Stomach smooth muscle (tissue), 2 donors: Measurements from ENCODE around the gene FAM114A1.
"Not testable (repeated sequence)": the region's sequence is repeated elsewhere in the genome, so short reads cannot be mapped to it uniquely, and the experiment has no call there.

Source experiments
- H3K27ac ChIP-seq: one replicate; pipeline ENCODE4 v1.7.0; 2013; ENCODE audit warnings: mild to moderate bottlenecking, low read length, inconsistent platforms
- H3K27me3 ChIP-seq, 2 donors: one replicate each; pipeline ENCODE4 v1.7.0; 2013; ENCODE audit warnings: low read length in 2 of 2; ENCODE audit not compliant: insufficient read depth in 2 of 2, control insufficient read depth in 1 of 2
- H3K36me3 ChIP-seq, 2 donors: one replicate each; pipeline ENCODE4 v1.7.0; 2013; ENCODE audit warnings: low read length in 2 of 2; ENCODE audit not compliant: control insufficient read depth in 2 of 2, insufficient read depth in 2 of 2
- H3K4me1 ChIP-seq: one replicate; pipeline ENCODE4 v1.7.0; 2013; ENCODE audit warnings: low read length; ENCODE audit not compliant: control insufficient read depth, insufficient read depth
- H3K4me3 ChIP-seq, 2 donors: one replicate each; pipeline ENCODE4 v1.7.0; 2013; ENCODE audit warnings: low read length in 2 of 2
- H3K9ac ChIP-seq, 2 donors: one replicate each; pipeline ENCODE4 v1.7.0; 2013; ENCODE audit warnings: low read length in 2 of 2, mild to moderate bottlenecking in 1 of 2
- H3K9me3 ChIP-seq, 2 donors: one replicate each; pipeline ENCODE4 v1.7.0; 2013; ENCODE audit warnings: low read length in 2 of 2; ENCODE audit not compliant: control insufficient read depth in 2 of 2
- donor health status: healthy.
- donor health status: Pancreatic carcinoma.

Gene FAM114A1

DNA sequence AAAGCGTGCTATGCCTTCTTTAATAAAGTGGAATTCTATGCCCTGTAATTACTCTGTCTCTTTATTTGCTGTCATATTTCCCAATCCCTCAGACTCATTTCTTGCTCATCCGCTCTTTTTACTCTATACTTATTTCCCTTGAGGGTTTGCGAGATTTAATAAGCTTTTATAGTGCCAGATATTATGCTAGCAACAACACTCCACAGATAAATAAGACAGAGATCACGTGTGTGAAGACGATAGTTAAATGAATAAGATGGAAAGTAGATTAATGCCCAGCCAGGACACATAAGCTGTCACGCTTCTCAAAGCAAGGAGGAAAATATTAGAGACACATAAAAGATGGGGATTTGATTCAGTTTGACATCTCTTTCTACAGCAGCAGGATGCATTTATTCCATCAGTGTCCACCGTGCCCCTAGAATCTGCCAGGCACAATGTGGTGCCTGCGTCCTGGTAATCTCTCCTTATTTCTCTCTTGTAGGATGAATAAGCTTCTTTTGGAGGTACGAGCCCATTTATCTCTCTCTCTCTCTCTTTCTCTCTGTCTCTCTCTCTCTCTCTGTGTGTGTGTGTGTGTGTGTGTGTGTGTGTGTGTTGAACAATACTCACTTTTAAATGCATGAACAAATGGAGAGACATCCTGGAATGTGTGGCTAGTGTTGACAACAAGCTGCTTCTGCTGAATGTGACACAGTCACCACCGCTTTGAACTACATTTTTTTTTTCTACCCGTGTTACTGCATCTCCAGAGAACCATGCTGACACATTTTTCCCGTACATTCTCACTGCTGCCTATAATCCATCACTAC is 116.4 kb downstream of the FAM114A1 start:
- Histone ChIP-seq H3K4me1 (no peaks in the 10 kb centered on the region), H3K27ac (no peak overlapping the region), H3K9ac (no peak overlapping the region), H3K4me3 (no peak overlapping the region), H3K27me3 (no peaks in the 10 kb centered on the region), H3K36me3 (no peaks in the 10 kb centered on the region), H3K9me3 (no peaks in the 10 kb centered on the region)

DNA sequence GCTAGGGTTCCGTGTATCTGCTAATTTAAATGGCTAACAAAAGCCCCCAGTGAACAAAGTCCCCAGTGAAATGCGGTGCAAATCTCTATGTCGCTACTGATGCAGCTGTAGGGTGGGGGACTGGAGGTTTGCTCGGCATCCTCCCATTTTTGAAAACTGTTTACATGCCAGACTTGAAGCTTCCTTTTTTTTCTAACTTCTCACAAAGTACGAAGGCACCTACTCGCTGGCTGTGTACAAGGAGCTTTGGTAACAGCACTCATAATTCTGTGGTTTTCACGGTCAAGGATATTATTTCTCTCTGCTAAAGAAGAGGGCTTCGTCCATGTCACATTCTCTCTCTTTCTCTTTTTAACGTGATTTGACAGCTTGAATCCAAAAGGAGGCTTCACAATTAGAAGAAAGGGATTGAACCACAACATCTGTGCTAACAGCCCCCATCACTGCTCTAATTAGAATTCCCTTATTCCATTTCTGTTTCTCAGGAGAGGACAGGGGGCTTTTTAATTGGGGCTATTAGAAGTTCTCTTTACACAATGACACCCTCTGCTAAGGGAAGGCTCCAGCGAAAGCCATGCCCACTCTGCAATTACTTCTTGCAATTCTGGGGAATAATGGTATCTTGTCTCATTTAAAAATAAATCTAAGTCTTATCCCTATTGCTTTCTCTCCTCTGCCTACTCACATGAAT is 117.9 kb downstream of the FAM114A1 start:
- Histone ChIP-seq H3K4me1 (no peaks in the 10 kb centered on the region), H3K9ac (no peak overlapping the region), H3K27me3 (no peaks in the 10 kb centered on the region), H3K9me3 (no peaks in the 10 kb centered on the region), H3K36me3 (no peaks in the 10 kb centered on the region), H3K27ac (no peak overlapping the region), H3K4me3 (no peak overlapping the region)

DNA sequence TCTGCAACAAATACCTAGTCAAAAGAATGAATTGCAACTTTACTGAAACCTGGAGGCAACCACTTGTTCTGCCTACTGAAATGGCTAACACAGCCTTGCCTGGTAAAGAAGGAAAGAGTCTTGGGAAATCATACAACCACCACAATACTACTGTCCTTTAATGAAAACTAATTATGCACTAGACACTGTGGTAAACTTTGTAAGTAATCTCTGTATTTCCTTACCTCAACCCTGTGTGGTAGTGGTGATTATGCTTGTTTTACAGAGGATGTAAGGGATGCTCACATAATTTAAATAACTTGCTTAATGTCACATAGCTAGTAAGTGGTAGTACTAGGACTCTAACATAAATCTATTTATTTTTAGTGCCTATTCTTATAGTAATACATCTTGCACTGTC is 119.9 kb downstream of the FAM114A1 start:
- no peak overlapping the region for H3K27ac ChIP-seq
- no peak overlapping the region for H3K4me3 ChIP-seq
- H3K9me3 ChIP-seq: no peaks in the 10 kb centered on the region
- no peaks in the 10 kb centered on the region for H3K27me3 ChIP-seq
- no peak overlapping the region for H3K9ac ChIP-seq
- no peaks in the 10 kb centered on the region for H3K4me1 ChIP-seq
- no peaks in the 10 kb centered on the region for H3K36me3 ChIP-seq

DNA sequence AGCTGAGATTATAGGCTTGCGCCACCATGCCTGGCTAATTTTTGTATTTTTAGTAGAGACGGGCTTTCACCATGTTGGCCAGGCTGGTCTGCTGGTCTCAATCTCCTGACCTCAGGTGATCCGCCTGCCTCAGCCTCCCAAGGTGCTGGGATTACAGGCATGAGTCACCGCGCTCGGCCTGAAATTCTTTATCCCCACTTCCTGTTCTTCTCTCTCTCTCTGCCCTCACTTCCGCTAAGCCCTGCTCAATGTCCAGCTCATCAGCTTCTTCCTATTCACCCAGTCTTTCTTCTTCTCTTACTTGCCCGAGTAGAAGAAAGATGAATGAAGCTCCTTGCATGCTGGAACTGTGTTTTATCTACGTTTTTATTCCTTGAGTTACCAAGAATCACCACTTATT is 120.7 kb downstream of the FAM114A1 start:
- not testable (repeated sequence) for H3K27me3 ChIP-seq, H3K36me3 ChIP-seq, H3K9ac ChIP-seq, H3K4me3 ChIP-seq, H3K27ac ChIP-seq, H3K9me3 ChIP-seq, H3K4me1 ChIP-seq

DNA sequence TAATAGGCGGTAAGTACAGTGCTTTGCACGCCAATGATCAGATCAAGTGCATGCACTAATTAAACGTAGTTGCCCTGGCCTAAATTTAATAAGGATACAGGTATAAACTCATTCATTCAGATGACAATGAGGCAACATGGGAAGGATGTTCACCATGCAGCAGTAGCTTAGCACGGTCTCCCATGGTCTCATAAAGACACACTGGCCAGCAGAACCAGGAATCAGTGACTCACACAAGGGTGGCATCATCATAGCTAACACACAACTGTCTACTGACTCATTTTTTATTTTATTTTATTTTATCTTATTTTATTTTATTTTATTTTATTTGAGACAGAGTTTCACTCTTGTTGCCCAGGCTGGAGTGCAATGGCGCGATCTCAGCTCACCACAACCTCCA is 121.9 kb downstream of the FAM114A1 start:
- no peak overlapping the region for H3K27ac ChIP-seq

GRCh38 chr4:38990241-38990640 is 122.6 kb downstream of the FAM114A1 start:
- H3K27ac ChIP-seq: no peak overlapping the region
- no peaks in the 10 kb centered on the region for H3K27me3 ChIP-seq
- no peaks in the 10 kb centered on the region for H3K4me1 ChIP-seq
- no peak overlapping the region for H3K4me3 ChIP-seq
- H3K9ac ChIP-seq: no peak overlapping the region
- no peaks in the 10 kb centered on the region for H3K9me3 ChIP-seq
- H3K36me3 ChIP-seq: no peaks in the 10 kb centered on the region

More for the DNA sequence above, 121.9 kb downstream of the FAM114A1 start:
- Histone ChIP-seq H3K4me1 (no peaks in the 10 kb centered on the region), H3K9me3 (no peaks in the 10 kb centered on the region), H3K4me3 (no peak overlapping the region), H3K27me3 (no peaks in the 10 kb centered on the region), H3K36me3 (no peaks in the 10 kb centered on the region), H3K9ac (no peak overlapping the region)

GRCh38 chr4:38993683-38994082 is 126.1 kb downstream of the FAM114A1 start:
- Histone ChIP-seq H3K27ac (no peak overlapping the region), H3K27me3 (no peaks in the 10 kb centered on the region), H3K4me1 (no peaks in the 10 kb centered on the region), H3K4me3 (no peak overlapping the region), H3K36me3 (no peaks in the 10 kb centered on the region), H3K9ac (no peak overlapping the region), H3K9me3 (no peaks in the 10 kb centered on the region)

- no peak overlapping the region for H3K27ac ChIP-seq
- no peaks in the 10 kb centered on the region for H3K36me3 ChIP-seq
- no peak overlapping the region for H3K4me3 ChIP-seq
- H3K4me1 ChIP-seq: no peaks in the 10 kb centered on the region
- H3K9me3 ChIP-seq: no peaks in the 10 kb centered on the region
- no peaks in the 10 kb centered on the region for H3K27me3 ChIP-seq
- H3K9ac ChIP-seq: no peak overlapping the region
These were observed 126.5 kb downstream of the FAM114A1 start for GRCh38 chr4:38994135-38994534.
